NOMO-1 (cell line): ENCODE data around the gene SLIT2.

ENCODE experiments used
- DNase-seq, 2 experiments: peaks; one replicate each; lab custom pipeline; 2025; ENCODE audit not compliant: unreplicated experiment in 2 of 2; lab: John Stamatoyannopoulos, UW

SLIT2 gene

GRCh38 chr4:20264688-20265087, 13.0 kb downstream of the SLIT2 start:
- DNase-seq, result no peak

GRCh38 chr4:20265726-20266125, 14.0 kb downstream of the SLIT2 start:
- no peak for DNase-seq

GRCh38 chr4:20266215-20267082, 14.7 kb downstream of the SLIT2 start:
- DNase-seq, result no peak

GRCh38 chr4:20268028-20268427, 16.3 kb downstream of the SLIT2 start:
- no peak for DNase-seq

GRCh38 chr4:20269320-20269719, 17.6 kb downstream of the SLIT2 start:
- DNase-seq, result no peak

- no peak for DNase-seq
These were observed 20.2 kb downstream of the SLIT2 start for GRCh38 chr4:20271950-20272349.

GRCh38 chr4:20272411-20272872, 20.7 kb downstream of the SLIT2 start:
- no peak for DNase-seq

GRCh38 chr4:20273793-20274192, 22.1 kb downstream of the SLIT2 start:
- DNase-seq, result no peak

GRCh38 chr4:20276848-20277247, 25.1 kb downstream of the SLIT2 start:
- no peak for DNase-seq

- no peak for DNase-seq
These were observed 26.5 kb downstream of the SLIT2 start for GRCh38 chr4:20278195-20278594.

GRCh38 chr4:20279381-20279780, 27.7 kb downstream of the SLIT2 start:
- no peak for DNase-seq

- DNase-seq, result no peak
These were observed 29.7 kb downstream of the SLIT2 start for GRCh38 chr4:20281453-20281852.

- no peak for DNase-seq
These were observed 31.3 kb downstream of the SLIT2 start for GRCh38 chr4:20283039-20283438.

GRCh38 chr4:20284990-20285389, 33.3 kb downstream of the SLIT2 start:
- DNase-seq, result no peak

- DNase-seq, result no peak
These were observed 35.5 kb downstream of the SLIT2 start for GRCh38 chr4:20287246-20287645.

- DNase-seq, result no peak
These were observed 36.4 kb downstream of the SLIT2 start for GRCh38 chr4:20288047-20288650.

- no peak for DNase-seq
These were observed 37.3 kb downstream of the SLIT2 start for GRCh38 chr4:20288846-20289512.

- DNase-seq, result no peak
These were observed 38.1 kb downstream of the SLIT2 start for GRCh38 chr4:20289782-20290181.

GRCh38 chr4:20292739-20293138, 41.0 kb downstream of the SLIT2 start:
- DNase-seq, result no peak

GRCh38 chr4:20297261-20297660, 45.6 kb downstream of the SLIT2 start:
- DNase-seq, result no peak

GRCh38 chr4:20297783-20298182, 46.1 kb downstream of the SLIT2 start:
- DNase-seq, result no peak

GRCh38 chr4:20298455-20298854, 46.8 kb downstream of the SLIT2 start:
- no peak for DNase-seq
